Natural killer cell (primary cell): Measurements from ENCODE around the gene HTATSF1. TPM values are rescaled to one million over a fixed set of nuclear protein-coding genes. Genes with fewer than 3 reads are reported as not detected.

Source experiments
- ATAC-seq, 3 donors: fragments of 150-1000 bp in 2 of 3; fragments of 200-7000 bp in 1 of 3; cut with Tn5 transposase; 1 replicate in 1 of 3; 2 replicates in 2 of 3; pipeline ENCODE4 v1.10.0; 2021; ENCODE audit warnings: mild to moderate bottlenecking in 2 of 3, moderate library complexity in 2 of 3
- DNase-seq, 2 donors: peaks; one replicate each; pipeline versions ENCODE4 v3.0.0 to v3.0.0-alpha.2; 2013 to 2021; ENCODE audit warnings: mixed read lengths in 1 of 2
- H3K27ac ChIP-seq: one replicate; pipeline ENCODE4 v1.5.1; 2013; ENCODE audit warnings: mild to moderate bottlenecking, low read length
- H3K27me3 ChIP-seq: one replicate; pipeline ENCODE4 v1.6.1; 2013; ENCODE audit warnings: low read length; ENCODE audit not compliant: control insufficient read depth, insufficient read depth
- H3K36me3 ChIP-seq: one replicate; pipeline ENCODE4 v1.6.1; 2013; ENCODE audit warnings: low read length; ENCODE audit not compliant: control insufficient read depth, insufficient read depth
- H3K4me1 ChIP-seq: one replicate; pipeline ENCODE4 v1.6.1; 2013; ENCODE audit warnings: low read length; ENCODE audit not compliant: control insufficient read depth, insufficient read depth
- H3K4me3 ChIP-seq: one replicate; pipeline ENCODE4 v1.5.1; 2013; ENCODE audit warnings: low read length
- H3K9me3 ChIP-seq: one replicate; pipeline ENCODE4 v1.6.1; 2013; ENCODE audit warnings: low read length; ENCODE audit not compliant: control insufficient read depth, insufficient read depth
- H3K27ac Mint-ChIP-seq, 2 donors: one replicate each; pipeline ENCODE4 v1.8.0; 2022; ENCODE audit warnings: mild to moderate bottlenecking in 2 of 2, mixed read lengths in 2 of 2, moderate library complexity in 1 of 2
- H3K27me3 Mint-ChIP-seq, 2 donors: one replicate each; pipeline ENCODE4 v1.8.0; 2022; ENCODE audit warnings: low read depth in 2 of 2, mixed read lengths in 2 of 2
- H3K36me3 Mint-ChIP-seq: one replicate; pipeline ENCODE4 v1.8.0; 2022; ENCODE audit warnings: mixed read lengths
- H3K4me1 Mint-ChIP-seq, 2 donors: one replicate each; pipeline ENCODE4 v1.8.0; 2022; ENCODE audit warnings: mixed read lengths in 2 of 2
- H3K4me3 Mint-ChIP-seq: one replicate; pipeline ENCODE4 v1.8.0; 2022; ENCODE audit warnings: mild to moderate bottlenecking, moderate library complexity, mixed read lengths
- H3K9me3 Mint-ChIP-seq, 2 donors: one replicate each; pipeline ENCODE4 v1.8.0; 2022; ENCODE audit warnings: mixed read lengths in 2 of 2
- CTCF ChIP-seq: fragments of 200-600 bp; IDR thresholded peaks from one replicate; pipeline ENCODE4 v1.8.0; 2022; ENCODE audit warnings: antibody characterized with exemption
- WGBS: methylation state at CpG from one replicate; pipeline ENCODE4 v1.1.7; 2013; ENCODE audit warnings: missing lambda C conversion rate; ENCODE audit not compliant: insufficient coverage; 5-methylcytosine and 5-hydroxymethylcytosine counted together
- intact Hi-C: fragments of 100-400 bp; cut with micrococcal nuclease; formaldehyde crosslinking; loops from one replicate; pipeline ENCODE4 v1.14.2; 2022
- total RNA-seq, 4 donors: library from RNA; stranded (reverse); fragments of 120-200 nt in 1 of 4; gene quantifications; one replicate each; pipeline versions ENCODE4 v1.2.3 to v1.2.4, GENCODE V29; 2013 to 2022

The HTATSF1 gene
- total RNA-seq, 3 donors from 2014 or later (not counting 1 experiment from before 2014, with no cell fraction given), result 26.4 to 30.4 (median 28.2) TPM

- Mint-ChIP-seq H3K4me3 (peak overlapping the region; percentile 88), H3K9me3 (no peaks in the 10 kb centered on the region), H3K36me3 (peaks cover 2% of the 10 kb centered on the region), H3K4me1 (peaks cover 12 to 16% of the 10 kb centered on the region in 2 donors), H3K27ac (peak overlapping the region; percentile 93), H3K27me3 (peaks cover 7 to 17% of the 10 kb centered on the region in 2 donors)
- ATAC-seq (no peak), DNase-seq (no peak)
- Histone ChIP-seq H3K9me3 (no peaks in the 10 kb centered on the region), H3K27ac (peak overlapping the region; percentile 96), H3K4me3 (peak overlapping the region; percentile 67), H3K4me1 (peaks cover 5% of the 10 kb centered on the region), H3K27me3 (no peaks in the 10 kb centered on the region), H3K36me3 (peaks cover 9% of the 10 kb centered on the region)
- intact Hi-C loops, result loop anchor here (2.0 to 10.0 kb wide), 3 partner anchors 91 to 521 kb away; partner anchors contain the start of gene MMGT1
- WGBS, result 8% methylated on average over 9 of the region's 13 CpGs
- no peak for TF ChIP-seq CTCF
Observed at GRCh38 chrX:136496186-136496763, 1.1 kb upstream of the HTATSF1 start.

- peak overlapping the region; percentile 89 for H3K4me3 Mint-ChIP-seq
Observed at GRCh38 chrX:136496764-136497555, 432 bp upstream of the HTATSF1 start.

GRCh38 chrX:136519069-136519468 is 21.7 kb downstream of the HTATSF1 start:
- Mint-ChIP-seq H3K9me3 (no peaks in the 10 kb centered on the region), H3K27ac (no peak overlapping the region), H3K36me3 (no peaks in the 10 kb centered on the region), H3K4me3 (no peak overlapping the region), H3K27me3 (no peaks in the 10 kb centered on the region), H3K4me1 (no peaks in the 10 kb centered on the region)
- Histone ChIP-seq H3K4me3 (no peak overlapping the region), H3K4me1 (no peaks in the 10 kb centered on the region), H3K27ac (no peak overlapping the region), H3K36me3 (no peaks in the 10 kb centered on the region), H3K27me3 (no peaks in the 10 kb centered on the region), H3K9me3 (no peaks in the 10 kb centered on the region)
- TF ChIP-seq CTCF, result no peak
- intact Hi-C loops, result no loop called here
- ATAC-seq, result no peak
- 83% methylated on average over 3 of the region's 5 CpGs for WGBS
- DNase-seq, result no peak

More at GRCh38 chrX:136496764-136497555, 432 bp upstream of the HTATSF1 start:
- ATAC-seq, result peak; percentile 79 to 92 (median 81)
- H3K27ac ChIP-seq, result peak overlapping the region; percentile 96
- Mint-ChIP-seq H3K27ac (peak overlapping the region; percentile 93), H3K4me1 (peaks cover 12 to 16% of the 10 kb centered on the region in 2 donors), H3K36me3 (peaks cover 7% of the 10 kb centered on the region), H3K27me3 (peaks cover 5 to 10% of the 10 kb centered on the region in 2 donors), H3K9me3 (no peaks in the 10 kb centered on the region)
- no peak for TF ChIP-seq CTCF
- DNase-seq, result peak; percentile 78 to 93
- WGBS, result under 1% methylated on average over 98 of the region's 111 CpGs
- H3K27me3 ChIP-seq, result no peaks in the 10 kb centered on the region
- peaks cover 11% of the 10 kb centered on the region for H3K36me3 ChIP-seq
- peak overlapping the region; percentile 84 for H3K4me3 ChIP-seq
- intact Hi-C loops, result loop anchor here (2.0 to 10.0 kb wide), 3 partner anchors 90 to 522 kb away; partner anchors contain the start of gene MMGT1
- H3K9me3 ChIP-seq, result no peaks in the 10 kb centered on the region
- H3K4me1 ChIP-seq, result peaks cover 5% of the 10 kb centered on the region
